H1 (cell line): Measurements from ENCODE around the gene ASB13. TPM values are rescaled to one million over a fixed set of nuclear protein-coding genes. Genes with fewer than 3 reads are reported as not detected.

Experiments used
- CTCF ChIA-PET: fragments of 300-600 bp; sonication (Branson Sonifier 250); formaldehyde crosslinking; loops from one replicate; lab custom pipeline; 2021; ENCODE audit not compliant: partially characterized antibody; lab: Charles Lee
- POLR2A ChIA-PET: fragments of 300-600 bp; sonication (Branson Sonifier 250); formaldehyde crosslinking; loops from one replicate; lab custom pipeline; 2021; ENCODE audit warnings: inconsistent platforms; ENCODE audit not compliant: partially characterized antibody; lab: Charles Lee
- DNase-seq, 2 experiments: peaks; one replicate each; pipeline versions ENCODE4 v3.0.0 to v3.0.0-alpha.2; 2010 to 2022; ENCODE audit warnings: low spot score in 2 of 2, low read depth in 1 of 2, mixed read lengths in 1 of 2
- FAIRE-seq: peaks from 2 replicates; lab custom pipeline; 2011; peaks lifted over from hg19 to GRCh38; lab: Jason Lieb, UNC
- H2AFZ ChIP-seq: 2 replicates; pipeline ENCODE4 v1.8.1; 2012; ENCODE audit warnings: low read length, inconsistent platforms
- H2AK5ac ChIP-seq: 2 replicates; pipeline ENCODE4 v1.6.1; 2013; ENCODE audit warnings: low read depth, low read length
- H2BK120ac ChIP-seq: replicated peaks from 2 replicates; pipeline ENCODE3; 2013; ENCODE audit warnings: low read depth, low read length, inconsistent platforms
- H2BK12ac ChIP-seq: 2 replicates; pipeline ENCODE4 v1.6.1; 2013; ENCODE audit warnings: low read depth, low read length
- H2BK15ac ChIP-seq: 2 replicates; pipeline ENCODE4 v1.6.1; 2013; ENCODE audit warnings: low read length
- H2BK20ac ChIP-seq: 2 replicates; pipeline ENCODE4 v1.6.1; 2013; ENCODE audit warnings: low read length
- H2BK5ac ChIP-seq: 2 replicates; pipeline ENCODE4 v1.6.1; 2013; ENCODE audit warnings: low read depth, low read length
- H3K14ac ChIP-seq: 2 replicates; pipeline ENCODE4 v1.6.1; 2013; ENCODE audit warnings: inconsistent platforms; ENCODE audit not compliant: insufficient read length
- H3K18ac ChIP-seq: 2 replicates; pipeline ENCODE4 v1.6.1; 2013; ENCODE audit warnings: low read length; ENCODE audit errors: extremely low read depth
- H3K23ac ChIP-seq: 2 replicates; pipeline ENCODE4 v1.6.1; 2013; ENCODE audit warnings: inconsistent platforms; ENCODE audit not compliant: insufficient read length
- H3K23me2 ChIP-seq: 2 replicates; pipeline ENCODE4 v1.6.1; 2013; ENCODE audit warnings: low read depth, low read length
- H3K27ac ChIP-seq: 2 replicates; pipeline ENCODE4 v1.6.1; 2011; ENCODE audit warnings: low read depth, low read length, inconsistent platforms
- H3K27me3 ChIP-seq, 4 experiments: replicated peaks in 1 of 4; 1 replicate in 1 of 4; 2 replicates in 3 of 4; pipeline versions ENCODE4 v1.6.1 to v1.8.1; 2011 to 2013; ENCODE audit warnings: low read length in 3 of 4, mild to moderate bottlenecking in 3 of 4, inconsistent platforms in 2 of 4, mixed read lengths in 2 of 4, moderate library complexity in 1 of 4; ENCODE audit not compliant: control insufficient read depth in 3 of 4, insufficient read depth in 3 of 4; ENCODE audit errors: extremely low read depth in 1 of 4
- H3K36me3 ChIP-seq, 4 experiments: 2 replicates each; pipeline versions ENCODE4 v1.6.1 to v1.8.1; 2011 to 2013; ENCODE audit warnings: mild to moderate bottlenecking in 4 of 4, low read length in 3 of 4, moderate library complexity in 2 of 4, control low read depth in 1 of 4, inconsistent platforms in 1 of 4; ENCODE audit not compliant: insufficient read depth in 4 of 4, control insufficient read depth in 2 of 4
- H3K4ac ChIP-seq: replicated peaks from 2 replicates; pipeline ENCODE3; 2013; ENCODE audit warnings: low read length, low read depth, mixed read lengths, inconsistent platforms; ENCODE audit not compliant: insufficient read length
- H3K4me1 ChIP-seq, 4 experiments: replicated peaks in 1 of 4; 1 replicate in 1 of 4; 2 replicates in 3 of 4; pipeline versions ENCODE4 v1.6.1 to v1.8.1; 2011 to 2013; ENCODE audit warnings: low read length in 3 of 4, inconsistent platforms in 2 of 4, mixed read lengths in 1 of 4; ENCODE audit not compliant: insufficient read depth in 4 of 4, control insufficient read depth in 3 of 4
- H3K4me2 ChIP-seq, 2 experiments: 2 replicates each; pipeline versions ENCODE4 v1.6.1 to v1.8.1; 2011 to 2013; ENCODE audit warnings: low read depth in 2 of 2, low read length in 2 of 2, control low read depth in 1 of 2, inconsistent platforms in 1 of 2, mild to moderate bottlenecking in 1 of 2; ENCODE audit not compliant: insufficient read depth in 1 of 2
- H3K4me3 ChIP-seq, 4 experiments: fragments of 200-600, 300-600 bp in 1 of 4; sonication (generic), shearing (Covaris generic), sonication (Bioruptor Twin) in 1 of 4; 2 replicates each; pipeline versions ENCODE4 v1.5.1 to v1.8.1; 2011 to 2016; ENCODE audit warnings: low read length in 4 of 4, low read depth in 3 of 4, control low read depth in 2 of 4, inconsistent platforms in 2 of 4, mild to moderate bottlenecking in 2 of 4, mixed read lengths in 1 of 4, moderate library complexity in 1 of 4; ENCODE audit not compliant: insufficient read depth in 2 of 4; ENCODE audit errors: extremely low read depth in 1 of 4
- H3K56ac ChIP-seq: replicated peaks from 2 replicates; pipeline ENCODE3; 2013; ENCODE audit warnings: low read depth, mild to moderate bottlenecking, mixed read lengths, low read length, inconsistent platforms; ENCODE audit not compliant: insufficient read length
- H3K79me1 ChIP-seq: 2 replicates; pipeline ENCODE4 v1.6.1; 2013; ENCODE audit warnings: low read depth, low read length, control low read depth
- H3K79me2 ChIP-seq, 2 experiments: 2 replicates each; pipeline versions ENCODE4 v1.6.1 to v1.8.1; 2012 to 2013; ENCODE audit warnings: low read length in 2 of 2, mild to moderate bottlenecking in 2 of 2, inconsistent platforms in 1 of 2; ENCODE audit not compliant: insufficient read depth in 2 of 2, control insufficient read depth in 1 of 2
- H3K9ac ChIP-seq, 4 experiments: replicated peaks in 1 of 4; 1 replicate in 1 of 4; 2 replicates in 3 of 4; pipeline versions ENCODE4 v1.6.1 to v1.8.1; 2011 to 2013; ENCODE audit warnings: low read depth in 3 of 4, low read length in 3 of 4, control low read depth in 2 of 4, mild to moderate bottlenecking in 2 of 4, moderate library complexity in 2 of 4, inconsistent platforms in 1 of 4; ENCODE audit errors: extremely low read depth in 1 of 4
- H3K9me3 ChIP-seq, 2 experiments: 2 replicates each; pipeline versions ENCODE4 v1.6.1 to v1.8.1; 2012 to 2013; ENCODE audit warnings: mild to moderate bottlenecking in 2 of 2, moderate library complexity in 2 of 2, control low read depth in 1 of 2, inconsistent platforms in 1 of 2, low read depth in 1 of 2, low read length in 1 of 2, mixed read lengths in 1 of 2; ENCODE audit not compliant: insufficient read depth in 2 of 2
- H4K20me1 ChIP-seq, 2 experiments: replicated peaks in 1 of 2; 2 replicates each; pipeline versions ENCODE3 to v1.8.1; 2011 to 2013; ENCODE audit warnings: inconsistent platforms in 2 of 2, low read length in 2 of 2, mild to moderate bottlenecking in 1 of 2; ENCODE audit not compliant: insufficient read depth in 2 of 2, control insufficient read depth in 1 of 2
- H4K5ac ChIP-seq: 2 replicates; pipeline ENCODE4 v1.6.1; 2013; ENCODE audit warnings: low read length, low read depth, mixed read lengths, inconsistent platforms; ENCODE audit not compliant: insufficient read length
- H4K8ac ChIP-seq: 2 replicates; pipeline ENCODE4 v1.8.0; 2013; ENCODE audit warnings: mild to moderate bottlenecking, moderate library complexity, low read length, inconsistent platforms; ENCODE audit not compliant: insufficient read depth; ENCODE audit errors: extremely low read depth
- H4K91ac ChIP-seq: replicated peaks from 2 replicates; pipeline ENCODE3; 2013; ENCODE audit warnings: low read length, mixed read lengths, inconsistent platforms; ENCODE audit not compliant: insufficient read length
- ATF2 ChIP-seq: IDR thresholded peaks from 2 replicates; pipeline ENCODE4 v1.6.1; 2012; ENCODE audit warnings: low read length, inconsistent platforms
- EZH2 ChIP-seq: fragments of 200-600 bp; sonication (generic); IDR thresholded peaks from 2 replicates; pipeline ENCODE4 v1.7.1; 2012; ENCODE audit warnings: low read depth, mild to moderate bottlenecking, moderate library complexity, low read length, inconsistent platforms; ENCODE audit not compliant: severe bottlenecking
- HDAC2 ChIP-seq, 2 experiments: fragments of 300-600 bp in 1 of 2; sonication (generic) in 1 of 2; IDR thresholded peaks; 2 replicates each; pipeline ENCODE4 v1.6.1; 2011 to 2012; ENCODE audit warnings: low read depth in 2 of 2, low read length in 2 of 2, mild to moderate bottlenecking in 2 of 2, moderate library complexity in 2 of 2, borderline replicate concordance in 1 of 2, inconsistent platforms in 1 of 2
- POU5F1 ChIP-seq: IDR thresholded peaks from 2 replicates; pipeline ENCODE4 v1.6.1; 2011; ENCODE audit warnings: low read depth, mild to moderate bottlenecking, low read length, moderate library complexity
- RAD21 ChIP-seq, 2 experiments: IDR thresholded peaks in 1 of 2; conservative IDR thresholded peaks in 1 of 2; 2 replicates each; pipeline ENCODE4 v1.6.1; 2011; ENCODE audit warnings: low read depth in 2 of 2, low read length in 2 of 2, improper control_type of control experiment in 1 of 2, inconsistent platforms in 1 of 2, mild to moderate bottlenecking in 1 of 2, moderate library complexity in 1 of 2
- RXRA ChIP-seq: IDR thresholded peaks from 2 replicates; pipeline ENCODE4 v1.6.1; 2011; ENCODE audit warnings: low read depth, mild to moderate bottlenecking, low read length, moderate library complexity; ENCODE audit not compliant: insufficient read depth
- SIX5 ChIP-seq: IDR thresholded peaks from 2 replicates; pipeline ENCODE4 v1.6.1; 2011; ENCODE audit warnings: mild to moderate bottlenecking, low read depth, low read length
- WGBS, 2 experiments: shearing (Covaris generic) in 1 of 2; methylation state at CpG; one replicate each; pipeline versions ENCODE4 v1.1.6 to v1.1.7; 2013 to 2015; ENCODE audit warnings: low lambda C conversion rate in 2 of 2, mixed read lengths in 2 of 2, inconsistent platforms in 1 of 2, low coverage in 1 of 2, missing lambda C conversion rate in 1 of 2; ENCODE audit not compliant: insufficient replicate concordance in 2 of 2, insufficient coverage in 1 of 2, insufficient read length in 1 of 2; ENCODE audit errors: extremely low coverage in 1 of 2, missing lambda C conversion rate in 1 of 2; 5-methylcytosine and 5-hydroxymethylcytosine counted together
- polyA plus RNA-seq, 7 experiments: library from polyadenylated mRNA; depleted of rRNA in 3 of 7; stranded (reverse) in 5 of 7; unstranded in 2 of 7; fragments of >200 nt in 5 of 7; fragments of 200-250 nt in 2 of 7; gene quantifications; 1 replicate in 5 of 7; 2 replicates in 1 of 7; 4 replicates in 1 of 7; pipeline versions ENCODE4 v1.2.1 to v1.2.3, GENCODE V29; 2011 to 2013; ENCODE audit warnings: missing spikeins in 2 of 7, mixed read lengths in 2 of 7
- total RNA-seq: library from RNA; stranded (reverse); fragmentation: NEBNext Ultra II Directional; extraction: Animal tissue kit (Norgen Biotek cat#: 25700); gene quantifications from 2 replicates; pipeline ENCODE4 v1.2.1, GENCODE V29; 2021

Gene ASB13
- total and polyA plus RNA-seq, 2 of the 8 experiments (the other 6 are each of a cell fraction or from before 2014, with no cell fraction given): 12.3 to 20.2 TPM

GRCh38 chr10:5600908-5601307 lies 65.5 kb downstream of the ASB13 start:
- Histone ChIP-seq H3K27me3 (no peaks in the 10 kb centered on the region), H2AK5ac (no peak overlapping the region), H4K8ac (no peak overlapping the region), H2BK15ac (no peak overlapping the region), H3K4ac (no peak overlapping the region), H3K4me3 (no peak overlapping the region), H2BK5ac (no peak overlapping the region), H2BK12ac (no peak overlapping the region), H3K14ac (no peak overlapping the region), H2AFZ (no peak overlapping the region), H3K9me3 (no peaks in the 10 kb centered on the region), H3K23ac (no peak overlapping the region), H3K23me2 (no peaks in the 10 kb centered on the region; the same call in none of the 2 replicates), H3K4me2 (no peak overlapping the region), H3K79me2 (no peaks in the 10 kb centered on the region), H2BK120ac (no peak overlapping the region), H4K91ac (no peak overlapping the region), H2BK20ac (no peak overlapping the region), H4K20me1 (no peaks in the 10 kb centered on the region), H3K9ac (no peak overlapping the region), H3K27ac (no peak overlapping the region), H3K56ac (no peak overlapping the region), H3K18ac (no peak overlapping the region), H3K4me1 (no peaks in the 10 kb centered on the region), H3K79me1 (no peaks in the 10 kb centered on the region), H3K36me3 (no peaks in the 10 kb centered on the region), H4K5ac (no peak overlapping the region)
- ChIA-PET CTCF (interaction anchor here (0.9 to 6.8 kb wide), 4 partner anchors 11 to 110 kb away, joined by 3 to 45 read pairs (median 8); no protein-coding TSS in a partner anchor), POLR2A (interaction anchor here (2.0 kb wide), 1 partner anchor 155 kb away, joined by 7 read pairs; no protein-coding TSS in a partner anchor)
- WGBS, 2 experiments: 91% methylated on average over 5 of the region's 5 CpGs; no CpG with 5 or more reads in 1 of the 2 experiments
- no peak for DNase-seq
- TF ChIP-seq HDAC2 (IDR thresholded peaks at IDR 0.05; ENCODE audit: borderline replicate concordance in 1 of 2, low read depth in 2 of 2, low read length in 2 of 2): no peak
- no peak for TF ChIP-seq EZH2
- TF ChIP-seq RXRA: no peak
- no peak for TF ChIP-seq SIX5
- TF ChIP-seq RAD21 (IDR thresholded peaks at IDR 0.05 in 1 of 2, conservative IDR thresholded peaks at IDR 0.05 in 1 of 2; ENCODE audit: low read depth in 2 of 2, low read length in 2 of 2): no peak
- no peak for TF ChIP-seq POU5F1
- no peak for TF ChIP-seq ATF2
- FAIRE-seq: no peak
